GM13977 (cell line): ENCODE data around the gene AP2S1.
"Not testable (repeated sequence)": the region's sequence is repeated elsewhere in the genome, so short reads cannot be mapped to it uniquely, and the experiment has no call there.

Experiments
- DNase-seq: peaks from one replicate; pipeline ENCODE4 v3.0.0; 2012; ENCODE audit warnings: low spot score
- in situ Hi-C: fragments of 300-500 bp; cut with MboI; formaldehyde crosslinking; loops from one replicate; pipeline ENCODE4 v1.12.0; 2022; ENCODE audit warnings: low sequenced_read_pairs, low pct_unique_long_range_greater_than_20kb, mixed read lengths, inconsistent platforms; ENCODE audit not compliant: unreplicated experiment
- TF ChIP-seq, protein P1 (sequence below): IDR thresholded peaks from 2 replicates; pipeline ENCODE4 v1.5.1; 2012; ENCODE audit warnings: mild to moderate bottlenecking, control low read depth; ENCODE audit not compliant: insufficient read depth; ENCODE audit errors: extremely low read depth, missing control alignments

The AP2S1 gene

GRCh38 chr19:46860846-46861690, 10.4 kb upstream of the AP2S1 start, which contains the start of gene ARHGAP35:
TSS of gene ARHGAP35 (plus strand) at chr19:46860997. CDS start at chr19:46918676, 57,679 bp downstream.
- TF ChIP-seq, protein P1, sequence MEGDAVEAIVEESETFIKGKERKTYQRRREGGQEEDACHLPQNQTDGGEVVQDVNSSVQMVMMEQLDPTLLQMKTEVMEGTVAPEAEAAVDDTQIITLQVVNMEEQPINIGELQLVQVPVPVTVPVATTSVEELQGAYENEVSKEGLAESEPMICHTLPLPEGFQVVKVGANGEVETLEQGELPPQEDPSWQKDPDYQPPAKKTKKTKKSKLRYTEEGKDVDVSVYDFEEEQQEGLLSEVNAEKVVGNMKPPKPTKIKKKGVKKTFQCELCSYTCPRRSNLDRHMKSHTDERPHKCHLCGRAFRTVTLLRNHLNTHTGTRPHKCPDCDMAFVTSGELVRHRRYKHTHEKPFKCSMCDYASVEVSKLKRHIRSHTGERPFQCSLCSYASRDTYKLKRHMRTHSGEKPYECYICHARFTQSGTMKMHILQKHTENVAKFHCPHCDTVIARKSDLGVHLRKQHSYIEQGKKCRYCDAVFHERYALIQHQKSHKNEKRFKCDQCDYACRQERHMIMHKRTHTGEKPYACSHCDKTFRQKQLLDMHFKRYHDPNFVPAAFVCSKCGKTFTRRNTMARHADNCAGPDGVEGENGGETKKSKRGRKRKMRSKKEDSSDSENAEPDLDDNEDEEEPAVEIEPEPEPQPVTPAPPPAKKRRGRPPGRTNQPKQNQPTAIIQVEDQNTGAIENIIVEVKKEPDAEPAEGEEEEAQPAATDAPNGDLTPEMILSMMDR = no peak
- peak; percentile 97 for DNase-seq
- in situ Hi-C loops = no loop called here

DNA sequence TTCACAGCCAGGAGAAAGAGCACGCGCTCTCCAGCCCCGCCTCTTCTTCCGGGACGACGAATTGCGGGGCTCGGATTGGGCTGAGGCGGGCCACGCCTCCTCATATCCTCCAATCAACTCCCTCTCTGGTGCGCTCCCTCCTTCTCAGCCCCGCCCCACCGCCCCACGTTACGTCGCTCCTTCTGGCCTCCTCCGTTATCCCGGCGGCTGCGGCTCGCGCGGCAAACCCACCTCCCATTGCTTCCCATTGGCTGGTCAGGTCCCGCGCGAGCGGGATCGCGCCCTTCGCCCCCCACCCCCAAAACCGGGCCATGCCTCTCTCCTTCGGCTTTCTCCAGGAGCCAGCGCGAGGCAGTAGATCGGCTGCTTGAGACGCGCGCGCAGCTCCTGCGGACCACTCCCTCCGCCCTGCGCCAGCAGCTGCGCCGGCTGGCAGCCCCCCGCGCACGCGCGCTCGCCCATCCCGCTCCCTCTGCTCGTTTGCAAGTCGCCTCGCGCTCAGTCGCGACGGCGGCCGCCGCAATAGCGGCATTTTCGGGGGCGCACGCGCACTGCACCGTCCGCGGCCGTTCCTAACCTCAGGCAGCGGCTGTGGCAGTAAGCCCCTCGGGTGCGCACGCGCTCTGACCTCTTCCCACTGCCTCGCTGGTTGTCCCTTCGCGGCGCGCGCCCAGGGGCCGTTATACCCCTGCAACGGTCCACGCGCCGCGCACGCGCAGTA, 9.6 kb upstream of the AP2S1 start:
- in situ Hi-C loops = no loop called here
- TF ChIP-seq, protein P1 = no peak
- DNase-seq = peak; percentile 95

DNA sequence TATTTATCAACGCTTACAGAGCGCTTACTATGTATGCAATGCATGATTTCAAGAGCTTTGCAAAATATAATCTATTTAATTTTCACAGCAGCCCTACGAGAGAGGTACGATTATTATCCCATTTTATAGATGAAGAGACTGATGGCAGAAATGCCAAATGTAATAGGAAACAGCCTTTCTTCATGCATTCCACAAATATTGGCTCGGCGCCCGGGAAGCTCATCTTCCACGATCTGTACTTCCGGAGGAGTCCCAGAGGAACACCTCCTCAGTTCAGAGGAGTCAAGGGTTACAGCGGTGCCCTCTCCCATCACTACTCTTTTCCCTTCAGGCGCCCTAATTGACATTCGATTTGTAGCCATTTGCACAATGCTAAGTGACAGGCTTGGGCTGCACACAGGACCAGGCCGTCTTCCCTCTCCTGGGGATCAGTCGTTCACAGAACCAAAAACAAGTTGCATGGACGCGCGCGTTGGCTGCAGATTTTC, 9.0 kb upstream of the AP2S1 start:
- in situ Hi-C loops = loop anchor here (10.0 kb wide), 1 partner anchor 125 kb away; no protein-coding TSS in a partner anchor
- no peak for DNase-seq
- TF ChIP-seq, protein P1 = no peak

- DNase-seq = peak; percentile 90
- in situ Hi-C loops = loop anchor here (10.0 kb wide), 1 partner anchor 128 kb away; no protein-coding TSS in a partner anchor
- TF ChIP-seq, protein P1 = peak; percentile 93
These were observed 5.7 kb upstream of the AP2S1 start for GRCh38 chr19:46856062-46857022.

- in situ Hi-C loops = loop anchor here (10.0 kb wide), 1 partner anchor 130 kb away; no protein-coding TSS in a partner anchor
- DNase-seq = not testable (repeated sequence)
These were observed 4.1 kb upstream of the AP2S1 start for GRCh38 chr19:46854698-46855097.

DNA sequence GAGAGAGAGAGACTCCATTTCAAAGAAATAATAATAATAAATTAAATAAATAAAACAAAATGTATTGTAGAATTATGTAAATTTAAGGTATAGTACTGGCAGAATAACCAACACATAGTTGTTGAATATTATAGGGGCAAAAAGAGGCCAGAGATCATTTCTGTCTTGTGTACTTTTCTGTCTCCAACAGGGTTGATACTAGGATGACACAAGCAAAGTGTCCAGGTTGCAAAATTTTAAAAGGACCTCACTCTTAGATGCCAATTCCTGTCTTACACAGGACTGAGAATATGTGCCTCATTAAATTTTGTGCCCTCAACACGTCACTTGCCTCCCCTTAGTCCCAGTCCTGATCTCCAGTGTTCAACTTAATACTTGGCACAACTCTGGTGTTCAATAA, 2.2 kb upstream of the AP2S1 start:
- in situ Hi-C loops = loop anchor here (10.0 kb wide), 1 partner anchor 132 kb away; no protein-coding TSS in a partner anchor
- no peak for DNase-seq
- TF ChIP-seq, protein P1 = no peak
